Measurements from ENCODE around the gene SLC4A3. TPM values are rescaled to one million over a fixed set of nuclear protein-coding genes. Genes with fewer than 3 reads are reported as not detected.

Gene SLC4A3
- total RNA-seq, 1 experiment from 2014 or later, result 0.52 TPM

DNA sequence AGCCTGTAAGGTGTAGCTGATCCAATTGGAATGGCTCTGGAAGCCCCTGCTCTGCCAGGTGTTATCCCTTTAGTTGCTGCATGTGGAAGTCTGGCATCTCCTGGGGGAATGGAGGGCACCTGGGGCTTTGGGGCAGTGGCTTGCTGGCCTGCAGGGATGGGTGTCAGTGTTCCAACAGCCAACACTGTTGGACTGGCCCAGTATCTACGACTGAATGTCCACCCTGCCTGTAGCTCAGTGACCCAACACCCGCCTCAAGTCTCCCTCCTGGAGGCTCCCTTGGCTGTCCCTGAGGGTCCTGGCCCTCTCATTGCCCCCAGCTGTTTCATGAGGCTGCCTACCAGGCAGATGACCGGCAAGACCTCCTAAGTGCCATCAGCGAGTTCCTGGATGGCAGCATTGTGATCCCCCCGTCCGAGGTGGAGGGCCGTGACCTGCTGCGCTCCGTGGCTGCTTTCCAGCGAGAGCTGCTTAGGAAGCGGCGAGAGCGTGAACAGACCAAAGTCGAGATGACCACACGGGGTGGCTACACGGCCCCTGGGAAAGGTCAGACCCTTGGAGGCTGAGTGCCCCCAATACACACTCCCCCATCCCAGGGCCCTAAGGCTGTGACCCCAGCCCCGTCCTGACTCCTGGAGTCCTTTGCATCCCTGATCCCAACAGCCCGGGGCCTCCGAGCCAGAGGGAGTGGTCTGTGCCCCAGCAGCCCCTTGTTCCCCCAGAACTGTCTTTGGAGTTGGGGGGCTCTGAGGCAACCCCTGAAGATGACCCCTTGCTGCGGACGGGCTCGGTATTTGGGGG, 7.7 kb downstream of the SLC4A3 start:
- intact Hi-C loops (cut with micrococcal nuclease; ENCODE audit: unreplicated experiment), result no loop called here

DNA sequence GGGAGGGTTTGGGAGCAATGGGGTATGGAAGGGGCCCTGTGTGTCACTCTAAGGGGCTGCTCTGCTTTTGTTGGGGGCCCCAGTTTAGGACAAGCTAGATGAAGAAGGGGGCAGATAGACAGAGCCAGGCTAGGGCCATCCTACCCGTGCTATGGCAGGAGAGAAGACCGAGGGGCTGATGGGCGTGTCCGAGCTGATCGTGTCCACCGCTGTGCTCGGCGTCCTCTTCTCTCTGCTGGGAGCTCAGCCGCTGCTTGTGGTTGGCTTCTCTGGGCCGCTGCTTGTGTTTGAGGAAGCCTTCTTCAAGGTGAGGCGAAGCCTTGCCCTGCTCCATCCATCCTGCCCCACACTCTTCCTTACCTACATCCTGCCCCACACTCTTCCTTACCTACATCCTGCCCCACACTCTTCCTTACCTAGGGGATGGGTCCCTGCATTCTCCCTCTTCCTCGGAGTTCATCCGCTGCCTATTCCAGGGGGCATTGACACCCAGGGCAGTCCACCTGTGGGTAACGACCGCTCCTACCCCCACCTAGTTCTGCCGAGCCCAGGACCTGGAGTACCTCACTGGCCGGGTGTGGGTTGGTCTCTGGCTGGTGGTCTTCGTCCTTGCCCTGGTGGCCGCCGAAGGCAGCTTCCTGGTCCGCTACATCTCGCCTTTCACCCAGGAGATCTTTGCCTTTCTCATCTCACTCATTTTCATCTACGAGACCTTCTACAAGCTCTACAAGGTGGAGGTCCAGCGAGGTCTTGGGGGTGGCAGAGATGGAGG, 8.9 kb downstream of the SLC4A3 start:
- H3K36me3 ChIP-seq (ENCODE audit: insufficient read depth, low read length, poor library complexity, severe bottlenecking), result no peaks in the 10 kb centered on the region
- no peak for DNase-seq (ENCODE audit: low spot score)
- ChIA-PET POLR2A (ENCODE audit: low non-redundant PET) (no interaction called here), CTCF (no interaction called here)
- TF ChIP-seq EZH2 (IDR thresholded peaks at IDR 0.05; ENCODE audit: borderline replicate concordance, low read depth, low read length, poor library complexity, severe bottlenecking), result no peak
- TF ChIP-seq, protein P1, sequence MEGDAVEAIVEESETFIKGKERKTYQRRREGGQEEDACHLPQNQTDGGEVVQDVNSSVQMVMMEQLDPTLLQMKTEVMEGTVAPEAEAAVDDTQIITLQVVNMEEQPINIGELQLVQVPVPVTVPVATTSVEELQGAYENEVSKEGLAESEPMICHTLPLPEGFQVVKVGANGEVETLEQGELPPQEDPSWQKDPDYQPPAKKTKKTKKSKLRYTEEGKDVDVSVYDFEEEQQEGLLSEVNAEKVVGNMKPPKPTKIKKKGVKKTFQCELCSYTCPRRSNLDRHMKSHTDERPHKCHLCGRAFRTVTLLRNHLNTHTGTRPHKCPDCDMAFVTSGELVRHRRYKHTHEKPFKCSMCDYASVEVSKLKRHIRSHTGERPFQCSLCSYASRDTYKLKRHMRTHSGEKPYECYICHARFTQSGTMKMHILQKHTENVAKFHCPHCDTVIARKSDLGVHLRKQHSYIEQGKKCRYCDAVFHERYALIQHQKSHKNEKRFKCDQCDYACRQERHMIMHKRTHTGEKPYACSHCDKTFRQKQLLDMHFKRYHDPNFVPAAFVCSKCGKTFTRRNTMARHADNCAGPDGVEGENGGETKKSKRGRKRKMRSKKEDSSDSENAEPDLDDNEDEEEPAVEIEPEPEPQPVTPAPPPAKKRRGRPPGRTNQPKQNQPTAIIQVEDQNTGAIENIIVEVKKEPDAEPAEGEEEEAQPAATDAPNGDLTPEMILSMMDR (conservative IDR thresholded peaks at IDR 0.05; ENCODE audit: low read depth, low read length), result no peak
- H3K9me3 ChIP-seq (ENCODE audit: low read depth, low read length, poor library complexity, severe bottlenecking), result no peaks in the 10 kb centered on the region
- no peak overlapping the region for H3K27ac ChIP-seq (ENCODE audit: low read depth, low read length, poor library complexity, severe bottlenecking)
- H3K4me1 ChIP-seq (ENCODE audit: insufficient read depth, low read length, poor library complexity, severe bottlenecking), result no peaks in the 10 kb centered on the region
- intact Hi-C loops (cut with micrococcal nuclease; ENCODE audit: unreplicated experiment), result no loop called here
- no peaks in the 10 kb centered on the region for H3K27me3 ChIP-seq (replicated peaks; ENCODE audit: insufficient read depth, low read depth, low read length, poor library complexity)
- no peak overlapping the region for H3K4me3 ChIP-seq (ENCODE audit: low read depth, low read length, poor library complexity, severe bottlenecking)
- no TSS peak for BruUV-seq (replicated peaks)

More for the DNA sequence above, 7.7 kb downstream of the SLC4A3 start:
- Histone ChIP-seq H3K27me3 (replicated peaks; ENCODE audit: insufficient read depth, low read depth, low read length, poor library complexity) (no peaks in the 10 kb centered on the region), H3K4me1 (ENCODE audit: insufficient read depth, low read length, poor library complexity, severe bottlenecking) (no peaks in the 10 kb centered on the region), H3K4me3 (ENCODE audit: low read depth, low read length, poor library complexity, severe bottlenecking) (no peak overlapping the region), H3K27ac (ENCODE audit: low read depth, low read length, poor library complexity, severe bottlenecking) (no peak overlapping the region), H3K36me3 (ENCODE audit: insufficient read depth, low read length, poor library complexity, severe bottlenecking) (no peaks in the 10 kb centered on the region), H3K9me3 (ENCODE audit: low read depth, low read length, poor library complexity, severe bottlenecking) (no peaks in the 10 kb centered on the region)
- CTCF ChIA-PET, result no interaction called here
- POLR2A ChIA-PET (ENCODE audit: low non-redundant PET), result no interaction called here
- BruUV-seq (replicated peaks), result no TSS peak
- TF ChIP-seq EZH2 (IDR thresholded peaks at IDR 0.05; ENCODE audit: borderline replicate concordance, low read depth, low read length, poor library complexity, severe bottlenecking), result no peak
- TF ChIP-seq, protein P1 (conservative IDR thresholded peaks at IDR 0.05; ENCODE audit: low read depth, low read length), result no peak
- no peak for DNase-seq (ENCODE audit: low spot score)

DNA sequence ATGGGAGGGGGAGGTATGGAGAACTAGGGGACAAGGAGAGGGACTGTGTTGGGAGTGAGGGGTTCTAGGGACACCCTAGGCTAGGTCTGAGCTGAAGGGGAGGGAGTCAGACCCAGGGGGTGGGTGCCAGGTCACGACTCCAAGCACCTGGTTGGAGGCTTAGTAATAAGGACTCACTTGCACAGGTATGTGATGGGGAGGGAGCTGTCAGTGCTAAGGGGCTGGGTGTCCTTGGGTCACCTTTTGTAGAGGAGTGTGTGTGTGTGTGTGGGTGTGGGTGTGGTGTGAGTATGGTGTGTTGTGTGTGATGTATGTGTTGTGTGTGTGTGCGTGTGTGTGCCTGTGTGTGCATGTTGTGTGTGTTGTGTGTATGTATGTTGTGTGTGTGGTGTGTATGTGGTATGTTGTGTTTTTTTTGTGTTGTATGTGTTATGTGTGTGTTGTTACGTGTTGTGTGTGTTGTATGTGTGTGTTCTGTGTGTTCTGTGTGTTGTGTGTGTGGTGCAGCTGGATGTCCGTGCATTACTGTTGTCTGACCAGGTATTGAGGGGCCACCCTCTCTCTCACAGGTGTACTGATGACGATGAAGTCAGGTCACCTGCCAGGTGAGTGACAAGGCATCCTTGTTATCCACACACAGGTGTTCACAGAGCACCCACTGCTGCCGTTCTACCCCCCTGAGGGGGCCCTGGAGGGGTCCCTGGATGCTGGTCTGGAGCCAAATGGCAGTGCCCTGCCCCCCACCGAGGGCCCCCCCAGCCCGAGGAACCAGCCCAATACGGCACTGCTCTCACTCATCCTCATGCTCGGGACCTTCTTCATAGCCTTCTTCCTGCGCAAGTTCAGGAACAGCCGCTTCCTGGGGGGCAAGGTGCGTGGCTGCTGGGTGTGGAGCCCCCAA, 9.8 kb downstream of the SLC4A3 start:
- Histone ChIP-seq H3K4me3 (ENCODE audit: low read depth, low read length, poor library complexity, severe bottlenecking) (no peak overlapping the region), H3K27ac (ENCODE audit: low read depth, low read length, poor library complexity, severe bottlenecking) (no peak overlapping the region), H3K4me1 (ENCODE audit: insufficient read depth, low read length, poor library complexity, severe bottlenecking) (no peaks in the 10 kb centered on the region), H3K27me3 (replicated peaks; ENCODE audit: insufficient read depth, low read depth, low read length, poor library complexity) (no peaks in the 10 kb centered on the region), H3K9me3 (ENCODE audit: low read depth, low read length, poor library complexity, severe bottlenecking) (no peaks in the 10 kb centered on the region), H3K36me3 (ENCODE audit: insufficient read depth, low read length, poor library complexity, severe bottlenecking) (no peaks in the 10 kb centered on the region)
- TF ChIP-seq EZH2 (IDR thresholded peaks at IDR 0.05; ENCODE audit: borderline replicate concordance, low read depth, low read length, poor library complexity, severe bottlenecking), result no peak
- TF ChIP-seq, protein P1 (conservative IDR thresholded peaks at IDR 0.05; ENCODE audit: low read depth, low read length), result no peak
- intact Hi-C loops (cut with micrococcal nuclease; ENCODE audit: unreplicated experiment), result no loop called here
- no peak for DNase-seq (ENCODE audit: low spot score)
- BruUV-seq (replicated peaks), result no TSS peak
- ChIA-PET CTCF (no interaction called here), POLR2A (ENCODE audit: low non-redundant PET) (no interaction called here)
